ENCODE data around the gene HEBP2. TPM values are rescaled to one million over a fixed set of nuclear protein-coding genes. Genes with fewer than 3 reads are reported as not detected.

The HEBP2 gene
- total and polyA plus RNA-seq, 2 donors from 2014 or later, result 62.6 to 66.5 TPM

DNA sequence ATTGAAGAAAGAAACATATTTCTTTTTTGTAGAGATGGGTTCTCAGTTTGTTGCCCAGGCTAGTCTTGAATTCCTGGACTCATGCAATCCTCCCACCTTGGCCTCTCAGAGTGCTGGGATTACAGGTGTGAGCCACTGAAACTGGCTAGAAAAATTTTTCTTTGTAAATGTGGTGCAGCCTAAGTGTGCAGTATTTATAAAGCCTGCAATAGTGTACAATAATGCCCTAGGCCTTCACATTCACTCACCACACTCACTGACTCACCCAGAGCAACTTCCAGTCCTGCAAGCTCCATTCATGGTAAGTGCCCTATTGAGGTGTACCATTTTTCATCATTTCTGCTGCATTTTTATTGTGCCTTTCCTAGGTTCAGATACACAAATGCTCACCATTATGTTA lies 63.9 kb downstream of the HEBP2 start:
- TF ChIP-seq, protein P1, sequence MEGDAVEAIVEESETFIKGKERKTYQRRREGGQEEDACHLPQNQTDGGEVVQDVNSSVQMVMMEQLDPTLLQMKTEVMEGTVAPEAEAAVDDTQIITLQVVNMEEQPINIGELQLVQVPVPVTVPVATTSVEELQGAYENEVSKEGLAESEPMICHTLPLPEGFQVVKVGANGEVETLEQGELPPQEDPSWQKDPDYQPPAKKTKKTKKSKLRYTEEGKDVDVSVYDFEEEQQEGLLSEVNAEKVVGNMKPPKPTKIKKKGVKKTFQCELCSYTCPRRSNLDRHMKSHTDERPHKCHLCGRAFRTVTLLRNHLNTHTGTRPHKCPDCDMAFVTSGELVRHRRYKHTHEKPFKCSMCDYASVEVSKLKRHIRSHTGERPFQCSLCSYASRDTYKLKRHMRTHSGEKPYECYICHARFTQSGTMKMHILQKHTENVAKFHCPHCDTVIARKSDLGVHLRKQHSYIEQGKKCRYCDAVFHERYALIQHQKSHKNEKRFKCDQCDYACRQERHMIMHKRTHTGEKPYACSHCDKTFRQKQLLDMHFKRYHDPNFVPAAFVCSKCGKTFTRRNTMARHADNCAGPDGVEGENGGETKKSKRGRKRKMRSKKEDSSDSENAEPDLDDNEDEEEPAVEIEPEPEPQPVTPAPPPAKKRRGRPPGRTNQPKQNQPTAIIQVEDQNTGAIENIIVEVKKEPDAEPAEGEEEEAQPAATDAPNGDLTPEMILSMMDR (IDR thresholded peaks at IDR 0.05; ENCODE audit: borderline replicate concordance, extremely low read depth, insufficient read depth), result no peak

GRCh38 chr6:138468320-138469015 lies 64.4 kb downstream of the HEBP2 start:
- intact Hi-C loops (cut with DNase I), result no loop called here
- no peaks in the 10 kb centered on the region for H3K9me3 ChIP-seq (ENCODE audit: control insufficient read depth in 2 of 3, insufficient read depth in 1 of 3, low read length in 3 of 3)
- H3K4me3 ChIP-seq (ENCODE audit: low read length in 3 of 3), result no peak overlapping the region
- no peaks in the 10 kb centered on the region for H3K27me3 ChIP-seq (ENCODE audit: control insufficient read depth, insufficient read depth, low read length)
- DNase-seq, result no peak
- no peak overlapping the region for H3K9ac ChIP-seq (ENCODE audit: low read length in 3 of 3)
- no peak overlapping the region for H3K27ac ChIP-seq (ENCODE audit: low read depth in 2 of 2, low read length in 2 of 2)
- peaks cover 0 to 11% (median 5%) of the 10 kb centered on the region in 3 donors for H3K36me3 ChIP-seq (ENCODE audit: control insufficient read depth in 2 of 3, insufficient read depth in 3 of 3, low read length in 3 of 3)
- no peak for FAIRE-seq
- H3K4me1 ChIP-seq (ENCODE audit: control insufficient read depth in 2 of 3, insufficient read depth in 2 of 3, low read depth in 1 of 3, low read length in 3 of 3), result no peaks in the 10 kb centered on the region
- TF ChIP-seq, protein P1 (IDR thresholded peaks at IDR 0.05; ENCODE audit: borderline replicate concordance, extremely low read depth, insufficient read depth), result no peak

More for the DNA sequence above, 63.9 kb downstream of the HEBP2 start:
- peaks cover 0 to 11% (median 5%) of the 10 kb centered on the region in 3 donors for H3K36me3 ChIP-seq (ENCODE audit: control insufficient read depth in 2 of 3, insufficient read depth in 3 of 3, low read length in 3 of 3)
- H3K27ac ChIP-seq (ENCODE audit: low read depth in 2 of 2, low read length in 2 of 2), result no peak overlapping the region
- no peaks in the 10 kb centered on the region for H3K27me3 ChIP-seq (ENCODE audit: control insufficient read depth, insufficient read depth, low read length)
- no peak for FAIRE-seq
- H3K4me1 ChIP-seq (ENCODE audit: control insufficient read depth in 2 of 3, insufficient read depth in 2 of 3, low read depth in 1 of 3, low read length in 3 of 3), result no peaks in the 10 kb centered on the region
- no peak overlapping the region for H3K9ac ChIP-seq (ENCODE audit: low read length in 3 of 3)
- no peaks in the 10 kb centered on the region for H3K9me3 ChIP-seq (ENCODE audit: control insufficient read depth in 2 of 3, insufficient read depth in 1 of 3, low read length in 3 of 3)
- intact Hi-C loops (cut with DNase I), result no loop called here
- no peak overlapping the region for H3K4me3 ChIP-seq (ENCODE audit: low read length in 3 of 3)
- DNase-seq, result no peak

Small RNAs within 50 kb of the gene (microRNA-seq; reads per million reads assigned to microRNA genes)
- not detected for gene MIR3145

Other genes starting within 250 kb of the HEBP2 start
- gene ARFGEF3, start 242.3 kb upstream of the HEBP2 start, total RNA-seq, result 7.8 TPM
- 1.2 TPM for gene ARFGEF3, start 242.3 kb upstream of the HEBP2 start, polyA plus RNA-seq (ENCODE audit: insufficient read depth, low read depth, low replicate concordance)
- gene PBOV1, start 185.7 kb upstream of the HEBP2 start, total RNA-seq, result not detected
- gene PBOV1, start 185.7 kb upstream of the HEBP2 start, polyA plus RNA-seq (ENCODE audit: insufficient read depth, low read depth, low replicate concordance), result not detected
- gene SMIM28, start 26.3 kb upstream of the HEBP2 start, total RNA-seq, result not detected
- not detected for gene SMIM28, start 26.3 kb upstream of the HEBP2 start, polyA plus RNA-seq (ENCODE audit: insufficient read depth, low read depth, low replicate concordance)
- gene NHSL1, start 95.3 kb downstream of the HEBP2 start, total RNA-seq, result 31.4 TPM
- 4.4 TPM for gene NHSL1, start 95.3 kb downstream of the HEBP2 start, polyA plus RNA-seq (ENCODE audit: insufficient read depth, low read depth, low replicate concordance)